Measurements from ENCODE around the gene ORM1. TPM values are rescaled to one million over a fixed set of nuclear protein-coding genes. Genes with fewer than 3 reads are reported as not detected.
A peak's percentile ranks its signal among the peaks of the same experiment; 100 is the strongest.

Gene ORM1
- total and polyA plus RNA-seq, 2 donors from 2014 or later, result 0.73 TPM; not detected in 1

- peaks cover 0 to 3% (median 0%) of the 10 kb centered on the region in 3 donors for H3K4me1 ChIP-seq (ENCODE audit: control insufficient read depth in 2 of 3, insufficient read depth in 2 of 3, low read depth in 1 of 3, low read length in 3 of 3)
- H3K27me3 ChIP-seq (ENCODE audit: control insufficient read depth, insufficient read depth, low read length), result no peaks in the 10 kb centered on the region
- H3K9ac ChIP-seq (ENCODE audit: low read length in 3 of 3), result no peak overlapping the region
- no peaks in the 10 kb centered on the region for H3K9me3 ChIP-seq (ENCODE audit: control insufficient read depth in 2 of 3, insufficient read depth in 1 of 3, low read length in 3 of 3)
- no peak overlapping the region for H3K4me3 ChIP-seq (ENCODE audit: low read length in 3 of 3)
- peaks cover 2 to 22% (median 10%) of the 10 kb centered on the region in 3 donors for H3K36me3 ChIP-seq (ENCODE audit: control insufficient read depth in 2 of 3, insufficient read depth in 3 of 3, low read length in 3 of 3)
- intact Hi-C loops (cut with DNase I), result no loop called here
- FAIRE-seq, result no peak
- TF ChIP-seq, protein P1, sequence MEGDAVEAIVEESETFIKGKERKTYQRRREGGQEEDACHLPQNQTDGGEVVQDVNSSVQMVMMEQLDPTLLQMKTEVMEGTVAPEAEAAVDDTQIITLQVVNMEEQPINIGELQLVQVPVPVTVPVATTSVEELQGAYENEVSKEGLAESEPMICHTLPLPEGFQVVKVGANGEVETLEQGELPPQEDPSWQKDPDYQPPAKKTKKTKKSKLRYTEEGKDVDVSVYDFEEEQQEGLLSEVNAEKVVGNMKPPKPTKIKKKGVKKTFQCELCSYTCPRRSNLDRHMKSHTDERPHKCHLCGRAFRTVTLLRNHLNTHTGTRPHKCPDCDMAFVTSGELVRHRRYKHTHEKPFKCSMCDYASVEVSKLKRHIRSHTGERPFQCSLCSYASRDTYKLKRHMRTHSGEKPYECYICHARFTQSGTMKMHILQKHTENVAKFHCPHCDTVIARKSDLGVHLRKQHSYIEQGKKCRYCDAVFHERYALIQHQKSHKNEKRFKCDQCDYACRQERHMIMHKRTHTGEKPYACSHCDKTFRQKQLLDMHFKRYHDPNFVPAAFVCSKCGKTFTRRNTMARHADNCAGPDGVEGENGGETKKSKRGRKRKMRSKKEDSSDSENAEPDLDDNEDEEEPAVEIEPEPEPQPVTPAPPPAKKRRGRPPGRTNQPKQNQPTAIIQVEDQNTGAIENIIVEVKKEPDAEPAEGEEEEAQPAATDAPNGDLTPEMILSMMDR (IDR thresholded peaks at IDR 0.05; ENCODE audit: borderline replicate concordance, extremely low read depth, insufficient read depth), result no peak
- no peak overlapping the region for H3K27ac ChIP-seq (ENCODE audit: low read depth in 2 of 2, low read length in 2 of 2)
- peak in 3 of 5 donors; percentile 30 to 57 (median 37) for DNase-seq
Measured at GRCh38 chr9:114366334-114367128, 43.6 kb downstream of the ORM1 start.

DNA sequence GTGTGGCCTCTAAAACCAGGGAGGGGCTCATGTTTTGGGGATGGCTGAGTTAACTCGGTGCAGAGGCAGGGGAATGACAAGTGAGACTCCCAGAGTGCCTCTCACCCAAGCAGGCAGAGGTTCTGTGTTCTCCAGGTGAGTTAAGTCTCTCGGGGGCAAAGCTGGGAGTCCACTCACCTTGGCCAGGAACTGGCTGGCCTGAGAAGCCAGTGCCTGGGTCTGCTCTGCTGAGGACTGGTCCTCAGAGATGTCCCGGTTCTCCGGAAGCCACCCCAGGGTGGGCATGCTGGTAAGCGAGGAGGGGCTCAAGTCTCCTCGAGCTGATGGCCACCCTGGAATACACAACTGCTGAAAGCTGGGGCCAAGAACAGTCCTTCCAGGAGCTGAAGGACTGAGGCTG lies 44.5 kb downstream of the ORM1 start:
- Histone ChIP-seq H3K36me3 (ENCODE audit: control insufficient read depth in 2 of 3, insufficient read depth in 3 of 3, low read length in 3 of 3) (peaks cover 2 to 18% (median 5%) of the 10 kb centered on the region in 3 donors), H3K4me1 (ENCODE audit: control insufficient read depth in 2 of 3, insufficient read depth in 2 of 3, low read depth in 1 of 3, low read length in 3 of 3) (peaks cover 0 to 8% (median 0%) of the 10 kb centered on the region in 3 donors), H3K9ac (ENCODE audit: low read length in 3 of 3) (no peak overlapping the region), H3K4me3 (ENCODE audit: low read length in 3 of 3) (no peak overlapping the region), H3K9me3 (ENCODE audit: control insufficient read depth in 2 of 3, insufficient read depth in 1 of 3, low read length in 3 of 3) (no peaks in the 10 kb centered on the region), H3K27ac (ENCODE audit: low read depth in 2 of 2, low read length in 2 of 2) (no peak overlapping the region), H3K27me3 (ENCODE audit: control insufficient read depth, insufficient read depth, low read length) (no peaks in the 10 kb centered on the region)
- DNase-seq, result peak in 1 of 5 donors; percentile 60
- TF ChIP-seq, protein P1 (IDR thresholded peaks at IDR 0.05; ENCODE audit: borderline replicate concordance, extremely low read depth, insufficient read depth), result no peak
- no peak for FAIRE-seq
- intact Hi-C loops (cut with DNase I), result no loop called here

DNA sequence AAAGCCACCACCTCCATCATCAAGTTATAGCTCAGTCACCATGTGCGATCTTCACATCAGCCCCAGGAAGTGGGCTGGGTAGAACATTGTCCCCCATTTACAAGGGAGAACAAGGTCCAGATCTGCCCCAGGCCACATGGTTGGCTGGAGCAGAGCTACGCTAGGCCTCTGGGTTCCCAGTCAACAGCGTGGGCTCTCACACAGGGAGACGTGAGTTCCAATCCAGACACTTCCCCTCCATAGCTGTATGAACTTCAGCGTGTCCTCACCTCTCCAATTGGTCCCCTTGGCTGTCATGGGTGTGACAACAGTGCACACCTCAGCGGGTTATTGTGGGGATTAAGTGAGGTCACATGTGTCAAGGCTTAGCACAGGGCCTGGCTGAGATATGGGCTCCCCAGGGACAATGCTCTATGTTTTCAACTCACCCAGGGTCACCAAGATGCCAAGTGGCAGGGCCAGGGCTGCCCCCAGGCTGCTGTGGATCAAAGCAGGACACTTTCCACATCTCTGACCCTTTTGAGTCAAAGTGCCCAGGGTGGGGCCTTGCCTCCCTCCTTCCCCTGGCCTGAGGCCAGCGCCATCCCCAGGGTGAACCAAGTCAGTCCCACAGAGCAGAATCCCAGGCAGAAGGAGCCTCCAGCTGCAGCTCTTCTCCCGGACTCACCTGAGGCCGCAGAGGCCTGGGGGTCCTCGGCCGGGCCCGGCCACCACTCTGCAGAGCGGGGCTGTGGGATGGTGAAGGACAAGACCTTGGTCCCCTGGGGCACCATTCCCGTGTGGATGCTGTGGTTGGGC lies 45.1 kb downstream of the ORM1 start:
- Histone ChIP-seq H3K36me3 (ENCODE audit: control insufficient read depth in 2 of 3, insufficient read depth in 3 of 3, low read length in 3 of 3) (peaks cover 2 to 18% (median 5%) of the 10 kb centered on the region in 3 donors), H3K27ac (ENCODE audit: low read depth in 2 of 2, low read length in 2 of 2) (no peak overlapping the region), H3K9me3 (ENCODE audit: control insufficient read depth in 2 of 3, insufficient read depth in 1 of 3, low read length in 3 of 3) (no peaks in the 10 kb centered on the region), H3K4me1 (ENCODE audit: control insufficient read depth in 2 of 3, insufficient read depth in 2 of 3, low read depth in 1 of 3, low read length in 3 of 3) (peaks cover 0 to 8% (median 0%) of the 10 kb centered on the region in 3 donors), H3K4me3 (ENCODE audit: low read length in 3 of 3) (no peak overlapping the region), H3K9ac (ENCODE audit: low read length in 3 of 3) (no peak overlapping the region), H3K27me3 (ENCODE audit: control insufficient read depth, insufficient read depth, low read length) (no peaks in the 10 kb centered on the region)
- FAIRE-seq (no peak), DNase-seq (peak in 1 of 5 donors; percentile 63)
- TF ChIP-seq, protein P1 (IDR thresholded peaks at IDR 0.05; ENCODE audit: borderline replicate concordance, extremely low read depth, insufficient read depth), result no peak
- intact Hi-C loops (cut with DNase I), result no loop called here
